Globus pallidus (tissue), 1 donor: ENCODE measurements around the gene IL7R.

Experiments
- DNase-seq: peaks from one replicate; pipeline ENCODE4 v3.0.0-alpha.2; 2015; ENCODE audit warnings: low spot score

Gene IL7R, protein sequence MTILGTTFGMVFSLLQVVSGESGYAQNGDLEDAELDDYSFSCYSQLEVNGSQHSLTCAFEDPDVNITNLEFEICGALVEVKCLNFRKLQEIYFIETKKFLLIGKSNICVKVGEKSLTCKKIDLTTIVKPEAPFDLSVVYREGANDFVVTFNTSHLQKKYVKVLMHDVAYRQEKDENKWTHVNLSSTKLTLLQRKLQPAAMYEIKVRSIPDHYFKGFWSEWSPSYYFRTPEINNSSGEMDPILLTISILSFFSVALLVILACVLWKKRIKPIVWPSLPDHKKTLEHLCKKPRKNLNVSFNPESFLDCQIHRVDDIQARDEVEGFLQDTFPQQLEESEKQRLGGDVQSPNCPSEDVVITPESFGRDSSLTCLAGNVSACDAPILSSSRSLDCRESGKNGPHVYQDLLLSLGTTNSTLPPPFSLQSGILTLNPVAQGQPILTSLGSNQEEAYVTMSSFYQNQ

DNA sequence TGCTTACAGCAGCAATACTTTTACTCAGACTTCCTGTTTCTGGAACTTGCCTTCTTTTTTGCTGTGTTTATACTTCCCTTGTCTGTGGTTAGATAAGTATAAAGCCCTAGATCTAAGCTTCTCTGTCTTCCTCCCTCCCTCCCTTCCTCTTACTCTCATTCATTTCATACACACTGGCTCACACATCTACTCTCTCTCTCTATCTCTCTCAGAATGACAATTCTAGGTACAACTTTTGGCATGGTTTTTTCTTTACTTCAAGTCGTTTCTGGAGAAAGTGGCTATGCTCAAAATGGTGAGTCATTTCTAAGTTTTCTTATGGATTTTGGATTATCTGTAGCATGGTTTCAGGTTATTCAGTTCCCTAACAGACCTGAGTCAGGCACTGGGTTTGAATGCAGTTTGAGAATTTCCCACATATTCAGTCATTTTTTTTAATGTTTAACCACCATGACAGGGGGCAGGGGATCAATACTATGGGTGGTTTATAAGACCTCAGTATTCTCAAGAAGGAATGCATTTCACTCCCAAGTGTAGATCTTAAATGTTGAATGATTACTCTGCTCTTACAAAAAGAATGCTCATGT is at the start of gene IL7R:
TSS of gene IL7R (plus strand) at position 127 of the 587 bp plus-strand sequence. CDS start at position 214, 87 bp downstream.
- DNase-seq: no peak

DNA sequence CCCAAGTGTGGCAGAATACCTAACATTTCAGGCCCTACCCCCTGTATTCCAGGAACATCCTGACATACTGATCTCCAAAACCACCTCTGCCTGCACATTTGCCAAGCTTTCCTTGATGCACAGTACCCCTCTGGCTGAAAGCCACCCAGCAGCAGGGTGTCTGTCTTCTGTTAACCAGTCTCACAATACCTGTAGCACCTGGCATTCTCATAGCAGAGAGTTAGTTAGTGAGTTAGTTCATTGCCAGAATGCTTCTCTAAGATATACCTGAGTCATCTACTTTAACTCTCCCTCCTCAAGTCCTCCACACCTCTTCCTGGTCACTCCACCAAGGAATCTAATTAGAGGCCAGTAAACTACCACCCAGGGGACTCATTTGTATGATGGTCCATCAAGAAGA is 46.1 kb upstream of the IL7R start:
- no peak for DNase-seq

DNA sequence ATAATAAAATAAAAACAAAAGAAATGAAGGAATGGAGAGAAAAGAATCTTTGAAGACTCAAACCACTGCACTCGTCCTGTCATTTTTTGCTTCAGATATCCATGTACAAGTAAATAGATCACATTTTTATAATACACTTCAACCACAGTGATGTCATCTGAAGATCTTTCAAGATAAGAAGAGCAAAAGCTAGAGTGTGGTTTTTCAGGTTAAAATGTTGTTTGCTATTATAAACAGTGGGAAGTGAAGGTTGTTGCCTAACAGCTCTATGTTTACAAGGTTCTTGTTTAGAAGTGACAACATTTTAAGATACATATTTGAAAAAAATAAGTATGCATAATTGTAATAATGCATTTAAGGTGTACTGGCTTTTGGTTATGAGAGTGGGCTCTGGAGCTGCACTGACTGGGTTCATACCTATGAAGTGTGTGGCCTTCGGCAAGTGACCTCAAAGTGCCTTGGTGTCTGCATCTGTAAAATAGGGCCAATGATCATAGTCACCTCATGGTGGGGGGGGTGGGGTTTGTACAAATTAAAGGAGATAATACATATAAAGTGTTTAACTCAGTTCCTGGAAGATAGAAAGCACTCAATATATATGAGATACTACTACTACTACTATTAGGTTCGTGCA is 45.5 kb upstream of the IL7R start:
- no peak for DNase-seq

DNA sequence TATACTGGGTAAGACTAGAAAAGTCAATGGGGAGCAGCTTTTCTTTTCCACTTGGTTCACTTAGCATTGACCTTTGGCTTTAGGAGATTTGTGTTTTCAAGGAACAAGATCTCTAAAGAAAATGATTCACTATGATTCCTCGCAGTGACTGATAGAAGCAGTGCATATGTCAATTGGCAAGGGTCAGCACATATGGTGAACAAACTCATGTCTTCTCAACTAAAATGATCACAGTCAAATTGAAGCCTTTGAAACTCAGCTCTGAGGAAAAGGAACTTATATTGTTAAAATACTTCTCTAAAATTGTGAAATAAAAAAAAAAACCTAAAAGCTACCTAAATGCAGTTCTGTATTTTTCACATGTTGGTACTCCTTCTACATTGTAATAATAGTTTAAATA is 43.2 kb upstream of the IL7R start:
- DNase-seq: no peak

DNA sequence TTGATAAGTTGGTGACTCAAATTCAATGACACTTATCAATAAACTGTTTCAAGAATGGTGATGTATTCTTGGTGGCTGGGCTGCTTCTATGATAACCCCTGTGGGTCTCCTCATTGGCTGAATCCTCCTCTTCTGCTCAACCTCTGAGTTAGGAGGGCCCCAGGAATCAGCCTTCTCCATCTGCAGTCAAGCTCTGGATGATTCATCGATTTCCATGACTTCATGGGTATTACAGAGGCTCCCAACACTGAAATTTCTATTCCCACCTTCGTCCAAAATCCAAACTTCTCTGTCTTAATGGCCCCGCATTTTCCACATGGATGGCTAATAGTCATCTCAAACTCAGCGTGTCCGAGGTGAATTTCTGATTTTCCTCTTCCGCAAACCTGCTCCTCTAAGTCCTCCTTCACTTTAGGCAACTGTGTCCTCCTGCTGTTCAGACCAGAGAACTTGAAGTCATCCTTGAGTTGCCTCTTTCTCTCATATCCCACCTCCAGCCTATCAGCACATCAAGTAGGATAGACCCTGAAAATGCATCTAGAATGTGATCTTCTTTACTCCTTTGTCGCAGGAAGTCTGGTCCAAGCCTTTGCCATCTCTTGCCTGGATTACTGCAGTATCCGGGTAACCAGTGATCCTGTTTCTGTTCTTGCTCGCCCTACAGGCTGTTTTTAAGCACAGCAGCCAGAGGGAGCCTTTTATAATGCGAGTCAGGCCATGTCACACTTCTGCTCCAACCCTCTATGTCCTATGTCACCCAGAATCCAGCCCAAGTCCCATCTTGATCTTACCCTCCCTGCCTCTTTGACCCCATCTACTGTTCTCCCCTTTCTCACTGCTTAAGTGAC is 41.4 kb upstream of the IL7R start:
- DNase-seq: no peak

DNA sequence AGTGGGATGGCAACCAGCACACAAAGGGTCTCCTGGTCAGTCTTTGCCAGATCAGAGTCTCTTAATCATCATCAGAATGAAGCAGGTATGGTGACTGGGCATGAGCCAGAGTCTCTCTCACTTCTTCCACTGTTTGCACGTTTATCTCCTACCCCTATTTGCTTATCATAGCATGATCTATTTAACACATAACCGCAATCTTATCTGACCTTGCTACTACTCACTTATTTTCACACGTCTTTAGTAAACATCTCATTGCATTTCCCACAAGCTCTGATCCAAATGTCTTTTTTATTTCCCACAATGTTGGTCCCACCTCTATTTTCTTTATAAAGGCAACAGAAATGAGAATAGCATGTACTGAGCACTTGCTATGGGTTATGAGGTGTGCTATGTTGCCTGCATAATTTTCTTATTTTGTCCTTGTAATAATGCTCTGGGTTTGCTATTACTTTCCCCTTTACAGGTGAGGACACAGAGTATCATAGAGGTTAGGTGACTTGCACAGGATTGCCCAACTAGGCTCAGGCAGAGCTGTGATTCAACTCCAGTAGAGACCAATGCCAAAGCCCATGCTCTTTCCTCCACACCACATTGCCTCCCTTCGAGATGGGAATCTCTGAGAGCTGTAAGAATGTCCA is 39.7 kb upstream of the IL7R start:
- DNase-seq: no peak

DNA sequence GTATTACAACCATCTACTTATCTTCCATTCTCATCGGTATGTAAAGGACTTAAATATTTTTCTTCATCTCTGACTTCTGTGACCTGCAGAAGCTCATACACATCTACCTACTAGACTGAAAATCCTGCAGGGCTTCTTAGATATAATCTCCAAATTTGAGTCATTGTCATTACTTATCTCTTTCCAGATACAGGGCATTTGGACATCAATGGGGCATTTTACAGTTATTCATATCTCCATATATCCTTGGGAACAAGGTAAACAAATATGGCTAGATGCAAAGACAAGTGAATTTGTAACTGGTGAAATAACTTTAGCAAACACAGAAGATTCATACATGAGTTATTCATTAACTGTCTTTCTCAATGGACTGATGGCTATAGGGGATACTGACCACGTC is 37.7 kb upstream of the IL7R start:
- DNase-seq: no peak

DNA sequence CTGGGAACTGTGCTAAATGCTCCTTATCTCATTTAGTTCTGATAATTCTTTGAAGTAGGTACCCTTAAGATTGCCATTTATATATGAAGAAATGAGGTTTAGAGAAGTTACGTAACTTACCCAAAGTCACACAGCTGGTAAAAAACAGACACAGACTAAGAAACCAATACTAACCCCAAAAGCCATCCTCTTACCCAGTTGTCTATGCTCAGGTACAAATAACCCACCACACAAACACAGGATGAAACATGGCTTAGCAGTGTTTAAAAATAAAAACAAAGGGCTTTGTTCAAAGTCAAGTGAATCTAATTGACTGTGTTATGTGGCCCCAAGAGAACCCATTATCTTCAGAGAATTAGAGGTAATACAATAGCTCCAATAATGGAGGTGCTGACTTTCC is 37.0 kb upstream of the IL7R start:
- DNase-seq: no peak

DNA sequence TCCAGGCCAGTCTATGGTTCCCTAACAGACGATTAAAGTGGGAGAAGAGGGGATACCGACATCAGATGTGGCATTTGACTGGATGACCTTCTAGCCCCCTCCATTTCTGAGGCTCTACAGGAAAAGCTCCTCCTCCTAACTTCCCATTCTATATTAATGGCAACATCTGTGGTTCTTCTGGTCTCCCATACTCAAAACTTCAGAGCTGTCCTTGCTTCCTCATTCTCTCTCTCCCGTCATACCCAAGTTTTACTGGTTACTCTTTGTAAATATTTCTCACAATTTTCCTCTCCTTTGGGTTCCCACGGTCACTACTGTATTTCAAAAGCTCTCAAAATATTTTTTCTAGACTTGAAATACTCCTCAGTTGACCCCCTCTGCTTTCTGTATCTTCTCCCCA is 36.0 kb upstream of the IL7R start:
- no peak for DNase-seq

DNA sequence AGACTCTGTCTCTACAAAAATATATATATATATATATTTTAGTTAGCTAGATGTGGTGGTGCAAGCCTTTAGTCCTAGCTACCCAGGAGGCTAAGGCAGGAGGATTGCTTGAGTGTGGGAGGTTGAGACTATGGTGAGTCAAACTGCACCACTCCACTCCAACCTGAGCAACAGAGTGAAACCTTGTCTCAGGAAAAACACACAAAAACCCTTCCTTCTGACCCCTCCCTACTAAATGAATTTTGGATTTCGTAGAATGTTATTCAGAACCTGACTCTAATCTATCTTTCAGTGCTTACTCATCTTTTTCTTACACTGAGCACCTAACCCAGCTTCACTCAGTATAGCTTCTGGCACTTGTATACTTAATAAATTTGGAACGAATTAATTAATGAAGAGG is 35.2 kb upstream of the IL7R start:
- no peak for DNase-seq

DNA sequence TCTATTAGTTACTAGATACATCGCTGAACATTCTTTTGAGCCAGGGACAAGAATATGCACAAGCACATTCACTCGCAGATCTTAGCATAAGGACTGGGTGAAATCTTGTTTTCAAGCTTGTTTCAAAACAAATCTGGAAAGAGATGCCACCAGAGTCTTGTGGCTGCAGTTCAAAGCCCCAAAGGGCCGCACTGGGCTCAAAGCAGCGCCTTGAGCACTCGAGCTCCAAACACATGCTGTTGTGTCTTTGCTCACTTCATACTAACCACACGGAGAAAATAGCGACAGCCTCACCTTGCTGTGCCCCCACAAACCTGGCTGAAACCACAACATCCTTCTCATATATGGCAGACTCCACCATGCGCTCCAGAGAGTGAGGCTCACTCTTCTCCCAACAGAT is 34.2 kb upstream of the IL7R start:
- DNase-seq: no peak

DNA sequence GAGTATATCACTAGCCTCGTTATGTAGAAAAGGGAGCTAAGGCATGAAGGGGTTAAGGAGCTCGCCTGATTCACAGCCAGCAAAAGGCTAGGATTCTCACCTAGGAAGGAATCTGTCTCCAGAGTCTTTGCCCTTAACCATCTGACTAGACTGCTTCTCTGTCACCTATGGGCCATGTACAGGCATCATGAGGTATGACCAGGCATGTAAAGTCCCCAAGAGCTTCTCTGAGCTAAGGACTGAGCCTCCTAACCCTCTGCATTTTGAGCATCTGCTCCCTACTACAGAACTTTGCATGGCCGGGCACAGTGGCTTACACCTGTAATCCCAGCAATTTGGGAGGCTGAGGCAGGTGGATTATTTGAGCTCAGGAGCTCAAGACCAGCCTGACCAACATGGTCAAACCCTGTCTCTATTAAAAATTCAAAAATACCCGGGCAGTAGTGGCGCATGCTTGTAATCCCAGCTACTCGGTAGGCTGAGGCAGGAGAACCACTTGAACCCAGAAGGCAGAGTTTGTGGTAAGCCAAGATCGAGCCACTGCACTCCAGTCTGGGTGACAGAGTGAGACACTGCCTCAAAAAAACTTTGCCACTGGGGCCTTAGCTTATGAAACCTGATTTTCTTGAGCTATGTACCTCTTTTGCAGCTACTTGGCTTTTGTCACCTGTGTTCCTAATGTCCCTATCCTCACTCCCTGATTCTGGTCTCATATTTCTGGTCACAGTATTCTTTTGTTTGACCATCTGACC is 33.2 kb upstream of the IL7R start:
- no peak for DNase-seq

DNA sequence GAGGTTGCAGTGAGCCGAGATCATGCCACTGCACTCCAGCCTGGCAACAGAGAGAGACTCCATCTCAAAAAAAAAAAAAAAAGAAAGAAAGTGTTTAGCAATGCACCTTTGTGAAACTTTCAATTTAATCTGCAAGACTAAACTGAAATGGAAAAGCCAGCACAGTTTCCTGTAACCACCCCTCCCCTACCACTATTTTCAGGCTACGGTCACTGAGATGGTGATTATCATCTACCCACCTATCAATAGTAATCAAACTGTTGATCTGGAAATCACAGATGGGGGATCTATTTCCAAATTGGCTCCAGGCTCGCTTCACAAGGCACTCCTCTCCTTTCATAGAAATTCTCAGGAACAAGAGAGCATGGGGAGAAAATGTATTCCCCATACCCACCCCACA is 30.6 kb upstream of the IL7R start:
- DNase-seq: no peak

DNA sequence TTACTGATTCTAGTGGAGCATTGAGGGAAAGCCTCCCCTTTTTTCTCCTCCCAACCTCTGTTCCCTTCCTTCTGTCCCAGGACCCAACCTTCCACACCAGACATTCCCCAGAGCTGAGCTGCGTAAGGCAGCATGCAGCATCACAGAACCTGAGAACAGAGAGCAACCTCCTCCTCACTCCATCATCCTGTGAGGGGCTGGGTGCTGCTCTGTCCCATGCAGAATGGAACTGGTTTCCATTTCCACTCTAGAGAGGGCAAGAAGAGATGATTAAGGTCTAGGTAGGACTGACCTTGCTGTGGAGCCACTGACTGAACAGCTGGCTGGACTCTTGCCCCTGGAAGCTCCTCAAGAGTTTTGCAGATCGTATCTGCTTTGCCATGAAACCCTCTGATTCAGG is 30.1 kb upstream of the IL7R start:
- DNase-seq: no peak

DNA sequence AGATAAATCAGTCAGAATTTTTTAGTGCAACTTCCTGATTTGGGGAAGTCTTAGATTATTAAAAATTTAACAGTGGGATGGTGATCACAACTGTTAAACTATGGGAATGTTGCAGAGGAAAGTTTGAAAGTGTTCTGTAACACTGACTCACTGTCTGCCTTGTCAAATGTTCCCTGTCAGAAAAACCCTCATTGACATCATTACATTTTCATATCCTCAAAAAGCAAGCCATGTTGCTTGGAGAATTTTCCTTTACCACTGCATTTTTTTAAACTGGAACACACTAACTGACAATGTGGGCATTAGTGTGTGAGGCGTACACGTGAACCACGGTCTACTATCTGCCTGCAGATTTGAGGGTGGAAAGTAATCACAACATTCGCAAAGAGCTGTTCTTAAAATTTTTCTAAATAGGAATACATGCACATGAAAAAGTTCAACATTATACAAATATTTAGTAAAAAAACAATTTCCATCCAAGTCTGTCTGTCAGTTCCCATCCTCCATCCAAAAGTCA is 28.6 kb upstream of the IL7R start:
- DNase-seq: no peak

DNA sequence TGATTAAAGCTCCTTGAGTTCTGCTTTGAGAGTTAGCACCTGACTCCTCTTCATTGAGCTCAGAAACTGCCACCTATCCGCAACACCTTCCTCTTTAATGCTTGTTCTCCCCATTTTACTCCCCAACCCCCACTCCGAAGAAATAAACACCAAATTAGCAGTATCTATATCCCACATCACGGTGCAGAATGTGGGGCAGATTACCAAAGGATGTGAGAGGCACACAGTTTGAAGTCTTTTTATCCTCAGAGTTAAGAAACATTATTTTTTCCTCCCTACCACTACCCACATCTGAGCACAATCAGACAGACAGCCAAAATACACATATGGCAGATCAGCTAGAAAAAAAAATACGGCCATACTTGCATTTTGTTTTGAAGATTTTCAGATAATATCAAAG is 26.1 kb upstream of the IL7R start:
- DNase-seq: no peak

DNA sequence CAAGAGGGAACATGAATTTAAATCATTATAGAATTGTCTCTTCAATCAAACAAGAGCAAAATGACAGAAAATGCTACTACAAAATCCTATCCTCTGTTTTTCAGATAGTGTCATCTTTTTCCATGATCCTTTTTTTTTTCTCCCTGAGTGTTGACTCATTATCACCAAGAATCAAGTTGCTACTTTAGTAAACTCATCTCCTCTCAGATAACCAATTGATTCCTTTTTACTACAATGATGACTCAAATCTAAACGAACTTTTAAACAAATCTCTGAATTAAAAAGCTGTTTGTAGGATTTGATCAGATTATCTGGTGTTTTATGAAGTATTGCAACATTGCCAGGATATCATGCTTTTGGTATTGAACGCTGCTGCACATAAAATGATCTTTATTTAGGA is 23.9 kb upstream of the IL7R start:
- DNase-seq: no peak

DNA sequence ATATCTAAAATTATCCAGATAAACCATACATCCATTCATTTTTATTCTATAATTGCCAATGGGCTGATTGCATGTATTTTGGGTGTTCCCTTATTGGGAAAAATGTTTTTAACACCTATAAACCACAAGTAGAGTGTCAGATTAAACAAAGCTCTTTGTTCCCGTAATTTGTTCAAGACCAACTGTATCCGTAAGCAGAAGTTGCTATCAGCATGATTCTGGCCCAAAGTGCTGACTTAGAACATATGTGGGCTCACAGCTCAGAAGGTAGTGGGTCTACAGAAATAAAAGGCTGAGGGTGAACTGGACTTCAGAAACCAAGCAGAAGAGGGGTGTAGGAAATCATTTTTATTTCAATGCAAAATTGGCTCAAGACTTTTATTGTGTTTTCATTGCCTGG is 23.5 kb upstream of the IL7R start:
- DNase-seq: no peak

DNA sequence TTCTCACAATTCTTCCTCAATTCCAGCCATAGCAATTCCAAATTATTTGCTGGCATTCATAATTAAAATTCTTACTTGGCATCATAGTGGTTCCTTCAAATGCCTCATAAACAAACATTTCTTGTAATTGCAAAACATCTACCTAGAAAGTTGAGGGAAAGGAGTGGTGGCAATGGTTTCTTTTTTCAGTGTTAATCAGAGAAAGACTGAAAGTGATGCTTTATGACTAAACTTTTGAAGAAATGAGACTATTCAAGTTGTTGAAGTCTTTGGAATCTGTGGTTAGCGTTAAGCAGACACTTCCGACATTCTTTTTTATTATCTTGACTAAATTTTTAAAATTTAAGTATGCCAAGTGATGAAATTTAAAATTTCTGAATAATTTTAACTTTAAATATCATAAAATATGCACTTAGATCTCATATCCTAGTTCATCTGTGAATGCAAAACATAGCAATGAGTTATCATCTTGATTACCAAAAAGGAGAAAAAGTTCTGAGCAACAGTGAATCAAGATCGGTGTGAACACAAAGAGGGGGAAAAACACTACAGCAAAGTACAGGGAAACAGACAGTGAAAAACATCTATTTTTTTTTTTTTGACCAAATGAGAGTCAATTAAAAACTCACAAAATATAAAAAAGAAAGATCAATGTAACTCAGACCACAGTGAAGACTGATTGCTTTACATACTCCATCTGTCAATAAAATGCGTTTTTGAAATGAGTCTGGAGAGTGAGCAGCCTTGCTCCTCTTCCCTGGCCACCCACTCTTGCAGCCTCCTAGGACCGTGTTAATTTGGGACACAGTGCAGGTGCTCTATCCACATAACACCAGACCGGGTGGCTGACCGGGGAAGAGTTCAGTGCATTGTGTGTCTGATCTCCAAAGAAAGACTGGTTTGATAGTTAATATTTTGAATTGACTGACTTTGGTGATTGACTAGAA is 20.6 kb upstream of the IL7R start:
- DNase-seq: no peak
